Measurements from ENCODE around the gene GAPDHS. TPM values are rescaled to one million over a fixed set of nuclear protein-coding genes. Genes with fewer than 3 reads are reported as not detected.

Gene GAPDHS
- total RNA-seq, 1 experiment from 2014 or later, result not detected

DNA sequence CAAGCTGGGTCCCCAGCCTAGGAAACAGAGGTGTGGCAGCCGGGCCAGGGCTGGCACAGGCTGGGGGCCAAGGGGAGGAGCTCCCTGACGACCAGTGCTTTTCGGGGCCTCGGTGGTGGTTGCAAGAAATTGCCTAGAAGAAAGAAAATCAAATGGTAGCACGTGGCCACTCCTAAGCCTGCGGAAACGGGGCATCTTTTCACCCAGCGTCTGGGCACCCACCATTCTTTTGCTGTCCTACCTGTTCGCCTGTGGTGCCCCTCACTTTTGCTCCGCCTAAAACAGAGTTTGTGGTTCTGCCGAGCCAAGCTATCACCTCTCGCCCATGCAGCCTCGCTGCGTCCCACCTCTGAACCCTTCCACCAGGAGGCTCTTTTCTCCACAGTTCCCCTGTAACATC is 35.9 kb upstream of the GAPDHS start:
- no peak overlapping the region for H3K4me3 ChIP-seq (ENCODE audit: low read depth, low read length, poor library complexity, severe bottlenecking)
- intact Hi-C loops (cut with micrococcal nuclease; ENCODE audit: unreplicated experiment), result no loop called here
- no peak for TF ChIP-seq EZH2 (IDR thresholded peaks at IDR 0.05; ENCODE audit: borderline replicate concordance, low read depth, low read length, poor library complexity, severe bottlenecking)
- TF ChIP-seq, protein P1, sequence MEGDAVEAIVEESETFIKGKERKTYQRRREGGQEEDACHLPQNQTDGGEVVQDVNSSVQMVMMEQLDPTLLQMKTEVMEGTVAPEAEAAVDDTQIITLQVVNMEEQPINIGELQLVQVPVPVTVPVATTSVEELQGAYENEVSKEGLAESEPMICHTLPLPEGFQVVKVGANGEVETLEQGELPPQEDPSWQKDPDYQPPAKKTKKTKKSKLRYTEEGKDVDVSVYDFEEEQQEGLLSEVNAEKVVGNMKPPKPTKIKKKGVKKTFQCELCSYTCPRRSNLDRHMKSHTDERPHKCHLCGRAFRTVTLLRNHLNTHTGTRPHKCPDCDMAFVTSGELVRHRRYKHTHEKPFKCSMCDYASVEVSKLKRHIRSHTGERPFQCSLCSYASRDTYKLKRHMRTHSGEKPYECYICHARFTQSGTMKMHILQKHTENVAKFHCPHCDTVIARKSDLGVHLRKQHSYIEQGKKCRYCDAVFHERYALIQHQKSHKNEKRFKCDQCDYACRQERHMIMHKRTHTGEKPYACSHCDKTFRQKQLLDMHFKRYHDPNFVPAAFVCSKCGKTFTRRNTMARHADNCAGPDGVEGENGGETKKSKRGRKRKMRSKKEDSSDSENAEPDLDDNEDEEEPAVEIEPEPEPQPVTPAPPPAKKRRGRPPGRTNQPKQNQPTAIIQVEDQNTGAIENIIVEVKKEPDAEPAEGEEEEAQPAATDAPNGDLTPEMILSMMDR (conservative IDR thresholded peaks at IDR 0.05; ENCODE audit: low read depth, low read length), result no peak
- BruUV-seq (replicated peaks), result no TSS peak
- no peak overlapping the region for H3K27ac ChIP-seq (ENCODE audit: low read depth, low read length, poor library complexity, severe bottlenecking)
- no peak for DNase-seq (ENCODE audit: low spot score)
- ChIA-PET CTCF (interaction anchor here (0.7 kb wide), 1 partner anchor 682 kb away, joined by 7 read pairs; no protein-coding TSS in a partner anchor), POLR2A (ENCODE audit: low non-redundant PET) (no interaction called here)
- no peaks in the 10 kb centered on the region for H3K36me3 ChIP-seq (ENCODE audit: insufficient read depth, low read length, poor library complexity, severe bottlenecking)
- H3K9me3 ChIP-seq (ENCODE audit: low read depth, low read length, poor library complexity, severe bottlenecking), result no peaks in the 10 kb centered on the region
- peaks cover 8% of the 10 kb centered on the region for H3K27me3 ChIP-seq (replicated peaks; ENCODE audit: insufficient read depth, low read depth, low read length, poor library complexity)
- H3K4me1 ChIP-seq (ENCODE audit: insufficient read depth, low read length, poor library complexity, severe bottlenecking), result no peaks in the 10 kb centered on the region

DNA sequence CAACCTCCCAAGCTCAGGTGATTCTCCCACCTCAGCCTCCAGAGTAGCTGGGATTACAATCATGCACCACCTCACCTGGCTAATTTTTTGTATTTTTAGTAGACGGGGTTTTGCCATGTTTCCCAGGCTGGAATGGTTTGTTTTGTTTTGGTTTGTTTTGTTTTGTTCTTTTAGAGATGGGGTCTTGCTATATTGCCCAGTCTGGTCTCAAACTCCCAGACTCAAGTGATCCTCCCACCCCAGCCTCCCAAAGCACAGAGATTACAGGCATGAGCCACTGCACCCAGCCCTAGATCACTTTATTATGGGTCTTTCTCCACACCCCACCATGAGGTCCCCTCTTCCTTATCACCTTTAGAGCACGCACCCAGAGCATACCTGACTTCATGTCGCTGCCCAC is 35.0 kb upstream of the GAPDHS start:
- no peak overlapping the region for H3K27ac ChIP-seq (ENCODE audit: low read depth, low read length, poor library complexity, severe bottlenecking)
- no peak for TF ChIP-seq EZH2 (IDR thresholded peaks at IDR 0.05; ENCODE audit: borderline replicate concordance, low read depth, low read length, poor library complexity, severe bottlenecking)
- TF ChIP-seq, protein P1 (conservative IDR thresholded peaks at IDR 0.05; ENCODE audit: low read depth, low read length), result no peak
- H3K4me3 ChIP-seq (ENCODE audit: low read depth, low read length, poor library complexity, severe bottlenecking), result no peak overlapping the region
- H3K36me3 ChIP-seq (ENCODE audit: insufficient read depth, low read length, poor library complexity, severe bottlenecking), result no peaks in the 10 kb centered on the region
- no peaks in the 10 kb centered on the region for H3K9me3 ChIP-seq (ENCODE audit: low read depth, low read length, poor library complexity, severe bottlenecking)
- POLR2A ChIA-PET (ENCODE audit: low non-redundant PET), result no interaction called here
- H3K27me3 ChIP-seq (replicated peaks; ENCODE audit: insufficient read depth, low read depth, low read length, poor library complexity), result peaks cover 10% of the 10 kb centered on the region
- CTCF ChIA-PET, result no interaction called here
- intact Hi-C loops (cut with micrococcal nuclease; ENCODE audit: unreplicated experiment), result no loop called here
- DNase-seq (ENCODE audit: low spot score), result no peak
- H3K4me1 ChIP-seq (ENCODE audit: insufficient read depth, low read length, poor library complexity, severe bottlenecking), result no peaks in the 10 kb centered on the region
- no TSS peak for BruUV-seq (replicated peaks)

DNA sequence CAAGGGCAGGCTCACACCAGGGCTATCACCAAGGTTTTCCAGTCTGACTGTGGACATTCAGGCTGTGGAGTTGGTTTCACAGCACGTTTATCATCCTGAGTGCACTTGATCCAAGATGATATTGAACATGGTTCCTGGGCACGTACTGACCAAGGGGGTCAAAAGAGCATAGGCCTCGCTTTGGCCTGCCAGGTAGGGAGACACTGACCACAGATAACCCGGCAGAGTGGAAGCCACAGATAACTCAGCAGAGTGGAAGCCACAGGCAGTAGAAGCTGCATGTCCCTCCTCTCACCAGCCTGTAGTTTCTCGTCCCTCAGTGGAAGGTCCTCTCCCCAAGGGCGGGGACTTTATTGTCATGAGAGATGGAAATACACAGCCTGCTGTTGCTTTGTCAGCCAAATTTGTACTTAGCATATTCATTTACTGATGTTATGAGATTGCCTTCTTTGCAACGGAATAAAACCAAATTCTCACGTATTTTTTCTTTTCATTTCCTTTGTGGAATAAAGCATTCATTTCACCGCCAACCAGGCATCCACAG is 34.2 kb upstream of the GAPDHS start:
- no peak for DNase-seq (ENCODE audit: low spot score)
- peaks cover 11% of the 10 kb centered on the region for H3K27me3 ChIP-seq (replicated peaks; ENCODE audit: insufficient read depth, low read depth, low read length, poor library complexity)
- no peak overlapping the region for H3K4me3 ChIP-seq (ENCODE audit: low read depth, low read length, poor library complexity, severe bottlenecking)
- intact Hi-C loops (cut with micrococcal nuclease; ENCODE audit: unreplicated experiment), result no loop called here
- no peaks in the 10 kb centered on the region for H3K36me3 ChIP-seq (ENCODE audit: insufficient read depth, low read length, poor library complexity, severe bottlenecking)
- TF ChIP-seq, protein P1 (conservative IDR thresholded peaks at IDR 0.05; ENCODE audit: low read depth, low read length), result no peak
- no peak for TF ChIP-seq EZH2 (IDR thresholded peaks at IDR 0.05; ENCODE audit: borderline replicate concordance, low read depth, low read length, poor library complexity, severe bottlenecking)
- ChIA-PET CTCF (no interaction called here), POLR2A (ENCODE audit: low non-redundant PET) (no interaction called here)
- no peaks in the 10 kb centered on the region for H3K9me3 ChIP-seq (ENCODE audit: low read depth, low read length, poor library complexity, severe bottlenecking)
- H3K4me1 ChIP-seq (ENCODE audit: insufficient read depth, low read length, poor library complexity, severe bottlenecking), result no peaks in the 10 kb centered on the region
- BruUV-seq (replicated peaks), result no TSS peak
- H3K27ac ChIP-seq (ENCODE audit: low read depth, low read length, poor library complexity, severe bottlenecking), result no peak overlapping the region

Data from A673 (cell line).